ENCODE measurements around the gene DGKG. TPM values are rescaled to one million over a fixed set of nuclear protein-coding genes. Genes with fewer than 3 reads are reported as not detected.

DGKG gene
- total and polyA plus RNA-seq, 2 of the 8 experiments (the other 6 are each of a cell fraction or from before 2014, with no cell fraction given) = 0.30 to 0.48 TPM

DNA sequence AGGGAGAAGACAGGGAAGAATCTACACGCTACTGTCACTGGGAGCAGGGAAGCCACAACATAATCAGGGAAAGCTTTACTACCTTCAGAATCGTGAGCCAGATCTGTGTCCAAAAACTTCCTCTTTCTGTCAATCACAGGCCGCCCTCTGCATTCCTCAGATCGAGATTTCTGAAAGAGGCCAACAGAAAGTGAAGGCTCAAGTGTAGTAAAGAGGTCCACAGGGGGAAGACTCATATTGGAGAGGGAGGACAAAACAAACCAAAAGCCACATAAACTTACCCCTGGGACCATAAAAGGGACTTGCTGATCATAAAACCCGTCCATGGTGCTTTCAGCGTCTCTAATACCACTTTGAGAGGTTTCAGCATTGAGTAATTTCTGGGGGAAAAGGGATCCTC is 256.5 kb downstream of the DGKG start:
- Histone ChIP-seq H3K36me3 (ENCODE audit: control insufficient read depth in 2 of 4, insufficient read depth in 4 of 4, low read length in 3 of 4) (no peaks in the 10 kb centered on the region; a peak in 1 of 8 replicates), H2BK12ac (ENCODE audit: low read depth, low read length) (no peak overlapping the region), H3K23me2 (ENCODE audit: low read depth, low read length) (peaks cover 16% of the 10 kb centered on the region), H2BK20ac (ENCODE audit: low read length) (no peak overlapping the region), H3K4me2 (ENCODE audit: insufficient read depth in 1 of 2, low read depth in 2 of 2, low read length in 2 of 2) (no peak overlapping the region), H3K18ac (ENCODE audit: extremely low read depth, low read length) (no peak overlapping the region), H2BK120ac (replicated peaks; ENCODE audit: low read depth, low read length) (no peak overlapping the region), H3K14ac (ENCODE audit: insufficient read length) (no peak overlapping the region), H2BK5ac (ENCODE audit: low read depth, low read length) (no peak overlapping the region), H3K27me3 (replicated peaks in 1 of 4; ENCODE audit: control insufficient read depth in 3 of 4, extremely low read depth in 1 of 4, insufficient read depth in 3 of 4, low read length in 3 of 4) (peaks cover 6 to 33% (median 22%) of the 10 kb centered on the region in 4 experiments), H3K4me3 (ENCODE audit: extremely low read depth in 1 of 4, insufficient read depth in 2 of 4, low read depth in 3 of 4, low read length in 4 of 4) (no peak overlapping the region), H3K79me1 (ENCODE audit: low read depth, low read length) (no peaks in the 10 kb centered on the region), H4K8ac (ENCODE audit: extremely low read depth, insufficient read depth, low read length) (no peak overlapping the region), H4K91ac (replicated peaks; ENCODE audit: insufficient read length, low read length) (no peak overlapping the region), H3K9ac (replicated peaks in 1 of 4; ENCODE audit: extremely low read depth in 1 of 4, low read depth in 3 of 4, low read length in 3 of 4) (no peak overlapping the region), H2AK5ac (ENCODE audit: low read depth, low read length) (no peak overlapping the region), H3K9me3 (ENCODE audit: insufficient read depth in 2 of 2, low read depth in 1 of 2, low read length in 1 of 2) (no peaks in the 10 kb centered on the region), H3K4me1 (replicated peaks in 1 of 4; ENCODE audit: control insufficient read depth in 3 of 4, insufficient read depth in 4 of 4, low read length in 3 of 4) (peaks cover 0 to 9% (median 6%) of the 10 kb centered on the region in 4 experiments; a peak in 6 of 7 replicates), H4K5ac (ENCODE audit: insufficient read length, low read depth, low read length) (no peak overlapping the region), H3K56ac (replicated peaks; ENCODE audit: insufficient read length, low read depth, low read length) (no peak overlapping the region), H3K79me2 (ENCODE audit: control insufficient read depth in 1 of 2, insufficient read depth in 2 of 2, low read length in 2 of 2) (peaks cover 0 to 21% of the 10 kb centered on the region in 2 experiments; a peak in 2 of 4 replicates), H2BK15ac (ENCODE audit: low read length) (no peak overlapping the region), H4K20me1 (replicated peaks in 1 of 2; ENCODE audit: control insufficient read depth in 1 of 2, insufficient read depth in 2 of 2, low read length in 2 of 2) (peaks cover 0 to 3% of the 10 kb centered on the region in 2 experiments), H3K4ac (replicated peaks; ENCODE audit: insufficient read length, low read depth, low read length) (no peak overlapping the region), H2AFZ (ENCODE audit: low read length) (no peak overlapping the region), H3K27ac (ENCODE audit: low read depth, low read length) (no peak overlapping the region), H3K23ac (ENCODE audit: insufficient read length) (no peak overlapping the region)
- POLR2A ChIA-PET (ENCODE audit: partially characterized antibody) = interaction anchor here (0.9 to 1.5 kb wide), 3 partner anchors 9 to 110 kb away, joined by 3 to 5 read pairs (median 4); no protein-coding TSS in a partner anchor
- TF ChIP-seq EZH2 (IDR thresholded peaks at IDR 0.05; ENCODE audit: low read depth, low read length, severe bottlenecking) (no peak), TEAD4 (IDR thresholded peaks at IDR 0.05; ENCODE audit: low read depth, low read length) (no peak), RXRA (IDR thresholded peaks at IDR 0.05; ENCODE audit: insufficient read depth, low read depth, low read length) (no peak), TBP (IDR thresholded peaks at IDR 0.05; ENCODE audit: low read depth, low read length) (no peak), RNF2 (IDR thresholded peaks at IDR 0.05; ENCODE audit: borderline replicate concordance, low read depth, low read length, missing control alignments, poor library complexity, severe bottlenecking) (no peak)
- TF ChIP-seq, protein P1, sequence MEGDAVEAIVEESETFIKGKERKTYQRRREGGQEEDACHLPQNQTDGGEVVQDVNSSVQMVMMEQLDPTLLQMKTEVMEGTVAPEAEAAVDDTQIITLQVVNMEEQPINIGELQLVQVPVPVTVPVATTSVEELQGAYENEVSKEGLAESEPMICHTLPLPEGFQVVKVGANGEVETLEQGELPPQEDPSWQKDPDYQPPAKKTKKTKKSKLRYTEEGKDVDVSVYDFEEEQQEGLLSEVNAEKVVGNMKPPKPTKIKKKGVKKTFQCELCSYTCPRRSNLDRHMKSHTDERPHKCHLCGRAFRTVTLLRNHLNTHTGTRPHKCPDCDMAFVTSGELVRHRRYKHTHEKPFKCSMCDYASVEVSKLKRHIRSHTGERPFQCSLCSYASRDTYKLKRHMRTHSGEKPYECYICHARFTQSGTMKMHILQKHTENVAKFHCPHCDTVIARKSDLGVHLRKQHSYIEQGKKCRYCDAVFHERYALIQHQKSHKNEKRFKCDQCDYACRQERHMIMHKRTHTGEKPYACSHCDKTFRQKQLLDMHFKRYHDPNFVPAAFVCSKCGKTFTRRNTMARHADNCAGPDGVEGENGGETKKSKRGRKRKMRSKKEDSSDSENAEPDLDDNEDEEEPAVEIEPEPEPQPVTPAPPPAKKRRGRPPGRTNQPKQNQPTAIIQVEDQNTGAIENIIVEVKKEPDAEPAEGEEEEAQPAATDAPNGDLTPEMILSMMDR (IDR thresholded peaks at IDR 0.05; ENCODE audit: control extremely low read depth in 1 of 3, insufficient read depth in 1 of 3, low read depth in 1 of 3, low read length in 3 of 3) = no peak
- FAIRE-seq (no peak), DNase-seq (ENCODE audit: low read depth in 1 of 2, low spot score in 2 of 2) (no peak)
- 70% methylated on average over 6 of the region's 6 CpGs; no CpG with 5 or more reads in 1 of the 2 experiments for WGBS, 2 experiments (ENCODE audit: extremely low coverage in 1 of 2, insufficient coverage in 1 of 2, insufficient read length in 1 of 2, insufficient replicate concordance in 2 of 2, low coverage in 1 of 2, low lambda C conversion rate in 2 of 2, missing lambda C conversion rate in 1 of 2)
- CTCF ChIA-PET (ENCODE audit: partially characterized antibody) = interaction anchor here (0.7 kb wide), 1 partner anchor 104 kb away, joined by 3 read pairs; no protein-coding TSS in a partner anchor
